Measurements from ENCODE around the gene TMEM174.

GRCh38 chr5:73176250-73176649, 3.3 kb downstream of the TMEM174 start:
- TF ChIP-seq CTCF (conservative IDR thresholded peaks at IDR 0.05 in 1 of 2, IDR thresholded peaks at IDR 0.05 in 1 of 2; ENCODE audit: low read depth in 1 of 2, low read length in 2 of 2) (no peak), EZH2 (IDR thresholded peaks at IDR 0.05; ENCODE audit: low read length, missing control alignments) (no peak)
